Panc1 (cell line): Measurements from ENCODE around the gene NDUFB1.

Source experiments
- CTCF ChIP-seq: fragments of 450-650 bp; IDR thresholded peaks from 2 replicates; pipeline ENCODE4 v1.5.1; 2017; ENCODE audit warnings: mild to moderate bottlenecking
- POLR2AphosphoS5 ChIP-seq: IDR thresholded peaks from 2 replicates; pipeline ENCODE4 v1.6.1; 2012; ENCODE audit warnings: mild to moderate bottlenecking, low read depth, low read length, moderate library complexity

GRCh38 chr14:92108345-92109254 lies 12.9 kb downstream of the NDUFB1 start:
- TF ChIP-seq CTCF (no peak), POLR2AphosphoS5 (no peak)
